Stimulated activated naive CD8-positive, alpha-beta T cell treated with anti-CD3 and anti-CD28 coated beads, Interleukin-15, Interleukin-2, amounts not matched to agents 100 ng/mL and 50 ng/mL, for 24 hours (primary cell): ENCODE measurements around the gene PRKAR2A.
"Not testable (repeated sequence)": the region's sequence is repeated elsewhere in the genome, so short reads cannot be mapped to it uniquely, and the experiment has no call there.

Source experiments
- H3K27ac Mint-ChIP-seq: one replicate; pipeline ENCODE4 v1.8.0; 2021; ENCODE audit warnings: mild to moderate bottlenecking, mixed read lengths
- H3K27me3 Mint-ChIP-seq: one replicate; pipeline ENCODE4 v1.8.0; 2021; ENCODE audit warnings: mixed read lengths
- H3K36me3 Mint-ChIP-seq: one replicate; pipeline ENCODE4 v1.8.0; 2021; ENCODE audit warnings: low read depth, mixed read lengths
- H3K4me1 Mint-ChIP-seq: one replicate; pipeline ENCODE4 v1.8.0; 2021; ENCODE audit warnings: low read depth, mixed read lengths
- H3K4me3 Mint-ChIP-seq: one replicate; pipeline ENCODE4 v1.8.0; 2021; ENCODE audit warnings: mild to moderate bottlenecking, mixed read lengths
- H3K9me3 Mint-ChIP-seq: one replicate; pipeline ENCODE4 v1.8.0; 2021; ENCODE audit warnings: mixed read lengths

The PRKAR2A gene

GRCh38 chr3:48855681-48856447, 8.2 kb upstream of the PRKAR2A start:
- Mint-ChIP-seq H3K36me3 (peaks cover 17% of the 10 kb centered on the region), H3K4me1 (no peaks in the 10 kb centered on the region), H3K27me3 (no peaks in the 10 kb centered on the region), H3K4me3 (no peak overlapping the region), H3K27ac (no peak overlapping the region), H3K9me3 (no peaks in the 10 kb centered on the region)

GRCh38 chr3:48852151-48852550, 4.5 kb upstream of the PRKAR2A start:
- no peak overlapping the region for H3K27ac Mint-ChIP-seq

GRCh38 chr3:48851407-48851806, 3.7 kb upstream of the PRKAR2A start:
- Mint-ChIP-seq H3K9me3 (no peaks in the 10 kb centered on the region), H3K4me3 (no peak overlapping the region), H3K27me3 (no peaks in the 10 kb centered on the region), H3K36me3 (peaks cover 3% of the 10 kb centered on the region), H3K4me1 (peaks cover 14% of the 10 kb centered on the region), H3K27ac (no peak overlapping the region)

More at GRCh38 chr3:48852151-48852550, 4.5 kb upstream of the PRKAR2A start:
- H3K4me1 Mint-ChIP-seq, result peaks cover 8% of the 10 kb centered on the region
- H3K9me3 Mint-ChIP-seq, result no peaks in the 10 kb centered on the region
- peaks cover 3% of the 10 kb centered on the region for H3K36me3 Mint-ChIP-seq
- H3K4me3 Mint-ChIP-seq, result no peak overlapping the region
- H3K27me3 Mint-ChIP-seq, result no peaks in the 10 kb centered on the region

- Mint-ChIP-seq H3K9me3 (no peaks in the 10 kb centered on the region), H3K36me3 (peaks cover 7% of the 10 kb centered on the region), H3K27ac (no peak overlapping the region), H3K27me3 (no peaks in the 10 kb centered on the region), H3K4me1 (peaks cover 27% of the 10 kb centered on the region), H3K4me3 (no peak overlapping the region)
These were observed 1.3 kb upstream of the PRKAR2A start for GRCh38 chr3:48848816-48849515.

GRCh38 chr3:48847053-48847503, 596 bp downstream of the PRKAR2A start:
- no peaks in the 10 kb centered on the region for H3K9me3 Mint-ChIP-seq
- no peaks in the 10 kb centered on the region for H3K27me3 Mint-ChIP-seq
- H3K4me3 Mint-ChIP-seq, result peak overlapping the region; percentile 88
- H3K27ac Mint-ChIP-seq, result peak overlapping the region; percentile 83
- H3K4me1 Mint-ChIP-seq, result peaks cover 27% of the 10 kb centered on the region
- H3K36me3 Mint-ChIP-seq, result peaks cover 7% of the 10 kb centered on the region

- H3K4me1 Mint-ChIP-seq, result peaks cover 27% of the 10 kb centered on the region
- H3K27ac Mint-ChIP-seq, result no peak overlapping the region
- peaks cover 7% of the 10 kb centered on the region for H3K36me3 Mint-ChIP-seq
- H3K4me3 Mint-ChIP-seq, result peak overlapping the region; percentile 45
- no peaks in the 10 kb centered on the region for H3K27me3 Mint-ChIP-seq
- H3K9me3 Mint-ChIP-seq, result no peaks in the 10 kb centered on the region
These were observed 2.5 kb downstream of the PRKAR2A start for GRCh38 chr3:48845170-48845569.

GRCh38 chr3:48837163-48837562, 10.5 kb downstream of the PRKAR2A start:
- H3K27ac Mint-ChIP-seq, result peak overlapping the region; percentile 52
- H3K4me1 Mint-ChIP-seq, result peaks cover 15% of the 10 kb centered on the region
- H3K4me3 Mint-ChIP-seq, result no peak overlapping the region
- no peaks in the 10 kb centered on the region for H3K27me3 Mint-ChIP-seq
- no peaks in the 10 kb centered on the region for H3K9me3 Mint-ChIP-seq
- peaks cover 20% of the 10 kb centered on the region for H3K36me3 Mint-ChIP-seq

- H3K4me1 Mint-ChIP-seq, result peaks cover 15% of the 10 kb centered on the region
- H3K27me3 Mint-ChIP-seq, result no peaks in the 10 kb centered on the region
- H3K36me3 Mint-ChIP-seq, result peaks cover 20% of the 10 kb centered on the region
- no peak overlapping the region for H3K4me3 Mint-ChIP-seq
- H3K27ac Mint-ChIP-seq, result no peak overlapping the region
- no peaks in the 10 kb centered on the region for H3K9me3 Mint-ChIP-seq
These were observed 11.9 kb downstream of the PRKAR2A start for GRCh38 chr3:48835650-48836366.

GRCh38 chr3:48832684-48833083, 15.0 kb downstream of the PRKAR2A start:
- H3K27ac Mint-ChIP-seq, result no peak overlapping the region
- H3K9me3 Mint-ChIP-seq, result no peaks in the 10 kb centered on the region
- H3K27me3 Mint-ChIP-seq, result no peaks in the 10 kb centered on the region
- no peak overlapping the region for H3K4me3 Mint-ChIP-seq
- peaks cover 15% of the 10 kb centered on the region for H3K36me3 Mint-ChIP-seq
- peaks cover 15% of the 10 kb centered on the region for H3K4me1 Mint-ChIP-seq

- no peaks in the 10 kb centered on the region for H3K9me3 Mint-ChIP-seq
- H3K27me3 Mint-ChIP-seq, result no peaks in the 10 kb centered on the region
- peaks cover 10% of the 10 kb centered on the region for H3K36me3 Mint-ChIP-seq
- no peak overlapping the region for H3K27ac Mint-ChIP-seq
- H3K4me1 Mint-ChIP-seq, result peaks cover 10% of the 10 kb centered on the region
- H3K4me3 Mint-ChIP-seq, result no peak overlapping the region
These were observed 17.0 kb downstream of the PRKAR2A start for GRCh38 chr3:48830715-48831114.

GRCh38 chr3:48829525-48829924, 18.1 kb downstream of the PRKAR2A start:
- not testable (repeated sequence) for H3K36me3 Mint-ChIP-seq, H3K9me3 Mint-ChIP-seq, H3K27ac Mint-ChIP-seq, H3K27me3 Mint-ChIP-seq, H3K4me1 Mint-ChIP-seq, H3K4me3 Mint-ChIP-seq

GRCh38 chr3:48827874-48828273, 19.8 kb downstream of the PRKAR2A start:
- H3K36me3 Mint-ChIP-seq, H3K27me3 Mint-ChIP-seq, H3K4me3 Mint-ChIP-seq, H3K27ac Mint-ChIP-seq, H3K9me3 Mint-ChIP-seq: not testable (repeated sequence)
- peaks cover 16% of the 10 kb centered on the region for H3K4me1 Mint-ChIP-seq

GRCh38 chr3:48826451-48826850, 21.2 kb downstream of the PRKAR2A start:
- Mint-ChIP-seq H3K27me3 (no peaks in the 10 kb centered on the region), H3K4me1 (peaks cover 16% of the 10 kb centered on the region), H3K36me3 (peaks cover 5% of the 10 kb centered on the region), H3K9me3 (no peaks in the 10 kb centered on the region), H3K27ac (no peak overlapping the region), H3K4me3 (no peak overlapping the region)

GRCh38 chr3:48820612-48821324, 26.9 kb downstream of the PRKAR2A start:
- Mint-ChIP-seq H3K4me3 (no peak overlapping the region), H3K27me3 (no peaks in the 10 kb centered on the region), H3K9me3 (no peaks in the 10 kb centered on the region), H3K27ac (no peak overlapping the region), H3K36me3 (peaks cover 5% of the 10 kb centered on the region), H3K4me1 (peaks cover 24% of the 10 kb centered on the region)
